HEK293 (cell line): ENCODE results near the gene TMEM98.

Experiments
- FEZF1 ChIP-seq: fragments of 450-650 bp; formaldehyde crosslinking; IDR thresholded peaks from 2 replicates; pipeline ENCODE4 v1.5.1; 2016; ENCODE audit warnings: missing biosample characterization, missing genetic modification characterization
- GLI2 ChIP-seq: fragments of 450-650 bp; formaldehyde crosslinking; IDR thresholded peaks from 2 replicates; pipeline ENCODE4; 2017; ENCODE audit warnings: missing biosample characterization, missing genetic modification characterization, low read depth, borderline replicate concordance
- KLF9 ChIP-seq: fragments of 450-650 bp; formaldehyde crosslinking; IDR thresholded peaks from 2 replicates; pipeline ENCODE4 v1.5.1; 2016; ENCODE audit warnings: missing biosample characterization, missing genetic modification characterization, low read depth
- MEIS1 ChIP-seq: sonication (generic); formaldehyde crosslinking; IDR thresholded peaks from 2 replicates; pipeline ENCODE4 v1.8.1; 2022; ENCODE audit warnings: missing genetic modification reagents, mild to moderate bottlenecking, borderline replicate concordance
- PBX3 ChIP-seq: sonication (generic); formaldehyde crosslinking; IDR thresholded peaks from 2 replicates; pipeline ENCODE4 v1.8.1; 2022; ENCODE audit warnings: mild to moderate bottlenecking, moderate library complexity, missing genetic modification reagents
- SP3 ChIP-seq: fragments of 450-650 bp; formaldehyde crosslinking; IDR thresholded peaks from 2 replicates; pipeline ENCODE4 v1.5.1; 2016; ENCODE audit warnings: missing biosample characterization, missing genetic modification characterization
- ZBTB11 ChIP-seq: fragments of 450-650 bp; formaldehyde crosslinking; conservative IDR thresholded peaks from 2 replicates; pipeline ENCODE4 v1.5.1; 2016; ENCODE audit warnings: low read depth, missing biosample characterization, missing genetic modification characterization
- ZBTB20 ChIP-seq: fragments of 450-650 bp; formaldehyde crosslinking; IDR thresholded peaks from 2 replicates; pipeline ENCODE4 v1.5.1; 2016; ENCODE audit warnings: missing biosample characterization, missing genetic modification characterization
- ZBTB48 ChIP-seq: fragments of 450-650 bp; formaldehyde crosslinking; IDR thresholded peaks from 2 replicates; pipeline ENCODE4 v1.5.1; 2016; ENCODE audit warnings: missing biosample characterization, missing genetic modification characterization
- ZFP69B ChIP-seq: fragments of 450-650 bp; formaldehyde crosslinking; IDR thresholded peaks from 2 replicates; pipeline ENCODE4 v1.5.1; 2016; ENCODE audit warnings: missing biosample characterization, missing genetic modification characterization
- ZNF10 ChIP-seq: fragments of 450-650 bp; formaldehyde crosslinking; IDR thresholded peaks from 2 replicates; pipeline ENCODE4 v1.5.1; 2017; ENCODE audit warnings: missing biosample characterization, missing genetic modification characterization
- ZNF133 ChIP-seq: fragments of 450-650 bp; formaldehyde crosslinking; IDR thresholded peaks from 2 replicates; pipeline ENCODE4 v1.5.1; 2016; ENCODE audit warnings: missing biosample characterization, missing genetic modification characterization
- ZNF18 ChIP-seq: fragments of 450-650 bp; formaldehyde crosslinking; IDR thresholded peaks from 2 replicates; pipeline ENCODE4 v1.5.1; 2016; ENCODE audit warnings: missing biosample characterization, missing genetic modification characterization
- ZNF214 ChIP-seq: fragments of 450-650 bp; formaldehyde crosslinking; IDR thresholded peaks from 2 replicates; pipeline ENCODE4 v1.5.1; 2017; ENCODE audit warnings: missing biosample characterization, mild to moderate bottlenecking, missing genetic modification characterization, borderline replicate concordance
- ZNF426 ChIP-seq: fragments of 450-650 bp; formaldehyde crosslinking; IDR thresholded peaks from 2 replicates; pipeline ENCODE4 v1.5.1; 2017; ENCODE audit warnings: missing biosample characterization, missing genetic modification characterization, mild to moderate bottlenecking, inconsistent platforms, moderate library complexity
- ZNF521 ChIP-seq: fragments of 450-650 bp; formaldehyde crosslinking; IDR thresholded peaks from 2 replicates; pipeline ENCODE4 v1.5.1; 2017; ENCODE audit warnings: missing biosample characterization, mild to moderate bottlenecking, missing genetic modification characterization
- ZNF600 ChIP-seq: fragments of 450-650 bp; formaldehyde crosslinking; IDR thresholded peaks from 2 replicates; pipeline ENCODE4 v1.5.1; 2016; ENCODE audit warnings: missing biosample characterization, missing genetic modification characterization
- ZNF621 ChIP-seq: fragments of 450-650 bp; formaldehyde crosslinking; IDR thresholded peaks from 2 replicates; pipeline ENCODE4 v1.5.1; 2017; ENCODE audit warnings: missing biosample characterization, missing genetic modification characterization
- ZNF670 ChIP-seq: fragments of 450-650 bp; formaldehyde crosslinking; IDR thresholded peaks from 2 replicates; pipeline ENCODE4 v1.5.1; 2016; ENCODE audit warnings: missing biosample characterization, missing genetic modification characterization, low read depth
- ZSCAN23 ChIP-seq: fragments of 450-650 bp; formaldehyde crosslinking; IDR thresholded peaks from 2 replicates; pipeline ENCODE4 v1.5.1; 2016; ENCODE audit warnings: missing biosample characterization, missing genetic modification characterization
- ZSCAN5A ChIP-seq: fragments of 450-650 bp; formaldehyde crosslinking; IDR thresholded peaks from 2 replicates; pipeline ENCODE4 v1.5.1; 2016; ENCODE audit warnings: missing biosample characterization, missing genetic modification characterization
- TF ChIP-seq, protein P1 (sequence below): fragments of 450-650 bp; formaldehyde crosslinking; IDR thresholded peaks from 2 replicates; pipeline ENCODE4 v1.5.1; 2016; ENCODE audit warnings: missing biosample characterization, missing genetic modification characterization, low read depth

Gene TMEM98

DNA sequence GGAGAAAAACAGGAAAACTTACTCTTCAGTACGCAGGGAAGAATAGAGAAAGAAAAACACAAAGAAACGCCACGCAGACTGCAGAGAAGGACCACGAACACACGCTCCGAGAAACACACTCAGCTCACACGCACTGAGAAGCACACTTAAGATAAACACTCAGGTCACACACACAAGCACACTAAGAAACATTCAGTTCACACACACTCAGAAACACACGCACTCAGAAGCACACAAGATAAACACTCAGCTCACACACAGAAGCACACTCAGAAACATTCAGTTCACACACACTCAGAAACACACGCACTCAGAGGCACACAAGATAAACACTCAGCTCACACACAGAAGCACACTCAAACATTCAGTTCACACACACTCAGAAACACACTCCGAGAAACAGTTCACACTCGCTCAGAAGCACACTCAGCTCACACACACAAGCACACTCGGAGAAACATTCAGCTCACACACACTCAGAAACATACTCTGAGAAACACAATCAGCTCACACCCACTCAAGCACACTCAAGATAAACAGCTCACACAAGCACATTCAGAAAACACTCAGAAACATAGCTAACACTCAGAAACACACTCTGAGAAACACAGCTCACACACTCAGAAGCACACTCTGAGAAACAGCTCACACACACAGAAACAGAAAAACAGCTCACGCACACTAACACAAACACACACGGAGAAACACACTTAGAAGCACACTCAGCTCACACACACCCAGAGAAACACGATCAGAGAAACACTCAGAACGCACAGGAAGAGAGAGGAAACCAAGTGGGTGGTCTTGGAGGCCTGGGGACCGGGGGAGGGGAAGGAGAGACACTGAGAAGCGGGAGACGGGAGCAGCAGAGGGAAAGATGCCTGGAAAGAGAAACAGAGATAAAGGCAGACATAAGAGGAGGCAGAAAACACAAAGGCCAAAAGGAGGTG is 908 bp downstream of the TMEM98 start (continued):
- no peak for TF ChIP-seq MEIS1 (CRISPR knock-in tag)
- TF ChIP-seq ZNF670 (tag by site-specific recombination), result no peak
- TF ChIP-seq ZNF521 (tag by site-specific recombination), result no peak
- TF ChIP-seq ZNF426 (tag by site-specific recombination), result no peak
- TF ChIP-seq ZBTB48 (tag by site-specific recombination), result 0 out of 2 replicates have a peak, but pooled peaks have one; percentile 14
- peak; percentile 61 for TF ChIP-seq ZBTB20 (tag by site-specific recombination)
- TF ChIP-seq ZSCAN5A (tag by site-specific recombination), result no peak
- no peak for TF ChIP-seq FEZF1
- TF ChIP-seq GLI2 (tag by site-specific recombination), result no peak
- no peak for TF ChIP-seq ZNF133 (tag by site-specific recombination)
- TF ChIP-seq, protein P1, sequence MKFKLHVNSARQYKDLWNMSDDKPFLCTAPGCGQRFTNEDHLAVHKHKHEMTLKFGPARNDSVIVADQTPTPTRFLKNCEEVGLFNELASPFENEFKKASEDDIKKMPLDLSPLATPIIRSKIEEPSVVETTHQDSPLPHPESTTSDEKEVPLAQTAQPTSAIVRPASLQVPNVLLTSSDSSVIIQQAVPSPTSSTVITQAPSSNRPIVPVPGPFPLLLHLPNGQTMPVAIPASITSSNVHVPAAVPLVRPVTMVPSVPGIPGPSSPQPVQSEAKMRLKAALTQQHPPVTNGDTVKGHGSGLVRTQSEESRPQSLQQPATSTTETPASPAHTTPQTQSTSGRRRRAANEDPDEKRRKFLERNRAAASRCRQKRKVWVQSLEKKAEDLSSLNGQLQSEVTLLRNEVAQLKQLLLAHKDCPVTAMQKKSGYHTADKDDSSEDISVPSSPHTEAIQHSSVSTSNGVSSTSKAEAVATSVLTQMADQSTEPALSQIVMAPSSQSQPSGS (tag by site-specific recombination), result no peak
- TF ChIP-seq ZNF621 (tag by site-specific recombination), result no peak
- TF ChIP-seq ZNF18, result peak; percentile 100
- TF ChIP-seq KLF9 (tag by site-specific recombination), result no peak
- no peak for TF ChIP-seq ZSCAN23
- TF ChIP-seq ZNF10 (tag by site-specific recombination), result no peak
- TF ChIP-seq ZFP69B (tag by site-specific recombination), result no peak
- no peak for TF ChIP-seq PBX3 (CRISPR knock-in tag)
- TF ChIP-seq ZBTB11 (tag by site-specific recombination), result no peak
- no peak for TF ChIP-seq ZNF214 (tag by site-specific recombination)
- TF ChIP-seq SP3 (tag by site-specific recombination), result no peak
- TF ChIP-seq ZNF600 (tag by site-specific recombination), result 0 out of 2 replicates have a peak, but pooled peaks have one; percentile 6
